Measurements from ENCODE around the gene MYH7B. TPM values are rescaled to one million over a fixed set of nuclear protein-coding genes. Genes with fewer than 3 reads are reported as not detected.
A peak's percentile ranks its signal among the peaks of the same experiment; 100 is the strongest.

Gene MYH7B
- total RNA-seq, 1 donor from 2014 or later = 19.3 TPM

- Histone ChIP-seq H3K4me1 (ENCODE audit: control insufficient read depth in 3 of 3, insufficient read depth in 3 of 3, low read length in 3 of 3) (peaks cover 51 to 67% (median 65%) of the 10 kb centered on the region in 3 donors), H3K27ac (ENCODE audit: low read depth, low read length) (peak overlapping the region; percentile 77), H3K9me3 (ENCODE audit: control insufficient read depth in 3 of 3, low read length in 3 of 3) (no peaks in the 10 kb centered on the region), H3K36me3 (ENCODE audit: control insufficient read depth in 3 of 3, insufficient read depth in 3 of 3, low read length in 3 of 3) (peaks cover 0 to 34% (median 0%) of the 10 kb centered on the region in 3 donors), H3K27me3 (ENCODE audit: control insufficient read depth in 3 of 3, insufficient read depth in 3 of 3, low read length in 3 of 3) (peaks cover 10 to 17% (median 11%) of the 10 kb centered on the region in 3 donors), H3K4me3 (ENCODE audit: low read length in 3 of 3) (peak overlapping the region in 2 of 3 donors; percentile 39 to 68), H3K9ac (ENCODE audit: low read depth in 1 of 3, low read length in 3 of 3) (peak overlapping the region in 2 of 3 donors; percentile 6 to 66)
These were observed 25.0 kb downstream of the MYH7B start for GRCh38 chr20:34980543-34981233.

- H3K4me3 ChIP-seq (ENCODE audit: low read length in 3 of 3) = peak overlapping the region in 2 of 3 donors; percentile 33 to 61
These were observed 26.8 kb downstream of the MYH7B start for GRCh38 chr20:34982270-34983088.

GRCh38 chr20:34983089-34983820 is 27.6 kb downstream of the MYH7B start:
- H3K27me3 ChIP-seq (ENCODE audit: control insufficient read depth in 3 of 3, insufficient read depth in 3 of 3, low read length in 3 of 3) = peaks cover 10 to 17% (median 11%) of the 10 kb centered on the region in 3 donors
- H3K9ac ChIP-seq (ENCODE audit: low read depth in 1 of 3, low read length in 3 of 3) = peak overlapping the region in 2 of 3 donors; percentile 11 to 62
- no peaks in the 10 kb centered on the region for H3K9me3 ChIP-seq (ENCODE audit: control insufficient read depth in 3 of 3, low read length in 3 of 3)
- H3K4me1 ChIP-seq (ENCODE audit: control insufficient read depth in 3 of 3, insufficient read depth in 3 of 3, low read length in 3 of 3) = peaks cover 46 to 78% (median 75%) of the 10 kb centered on the region in 3 donors
- peak overlapping the region; percentile 52 for H3K27ac ChIP-seq (ENCODE audit: low read depth, low read length)
- peak overlapping the region in 1 of 3 donors; percentile 29 for H3K4me3 ChIP-seq (ENCODE audit: low read length in 3 of 3)
- peaks cover 0 to 50% (median 2%) of the 10 kb centered on the region in 3 donors for H3K36me3 ChIP-seq (ENCODE audit: control insufficient read depth in 3 of 3, insufficient read depth in 3 of 3, low read length in 3 of 3)

More at GRCh38 chr20:34982270-34983088, 26.8 kb downstream of the MYH7B start:
- H3K36me3 ChIP-seq (ENCODE audit: control insufficient read depth in 3 of 3, insufficient read depth in 3 of 3, low read length in 3 of 3) = peaks cover 0 to 47% (median 0%) of the 10 kb centered on the region in 3 donors
- H3K27ac ChIP-seq (ENCODE audit: low read depth, low read length) = peak overlapping the region; percentile 52
- peaks cover 53 to 76% (median 72%) of the 10 kb centered on the region in 3 donors for H3K4me1 ChIP-seq (ENCODE audit: control insufficient read depth in 3 of 3, insufficient read depth in 3 of 3, low read length in 3 of 3)
- H3K9me3 ChIP-seq (ENCODE audit: control insufficient read depth in 3 of 3, low read length in 3 of 3) = no peaks in the 10 kb centered on the region
- peak overlapping the region in 2 of 3 donors; percentile 30 to 62 for H3K9ac ChIP-seq (ENCODE audit: low read depth in 1 of 3, low read length in 3 of 3)
- H3K27me3 ChIP-seq (ENCODE audit: control insufficient read depth in 3 of 3, insufficient read depth in 3 of 3, low read length in 3 of 3) = peaks cover 10 to 17% (median 11%) of the 10 kb centered on the region in 3 donors

- peak overlapping the region in 1 of 3 donors; percentile 35 for H3K4me3 ChIP-seq (ENCODE audit: low read length in 3 of 3)
- peak overlapping the region; percentile 25 for H3K27ac ChIP-seq (ENCODE audit: low read depth, low read length)
- peaks cover 0 to 49% (median 5%) of the 10 kb centered on the region in 3 donors for H3K36me3 ChIP-seq (ENCODE audit: control insufficient read depth in 3 of 3, insufficient read depth in 3 of 3, low read length in 3 of 3)
- H3K9ac ChIP-seq (ENCODE audit: low read depth in 1 of 3, low read length in 3 of 3) = peak overlapping the region in 1 of 3 donors; percentile 60
- peaks cover 38 to 80% (median 74%) of the 10 kb centered on the region in 3 donors for H3K4me1 ChIP-seq (ENCODE audit: control insufficient read depth in 3 of 3, insufficient read depth in 3 of 3, low read length in 3 of 3)
- peaks cover 10 to 17% (median 11%) of the 10 kb centered on the region in 3 donors for H3K27me3 ChIP-seq (ENCODE audit: control insufficient read depth in 3 of 3, insufficient read depth in 3 of 3, low read length in 3 of 3)
- H3K9me3 ChIP-seq (ENCODE audit: control insufficient read depth in 3 of 3, low read length in 3 of 3) = no peaks in the 10 kb centered on the region
These were observed 28.5 kb downstream of the MYH7B start for GRCh38 chr20:34983995-34984735.

- Histone ChIP-seq H3K36me3 (ENCODE audit: control insufficient read depth in 3 of 3, insufficient read depth in 3 of 3, low read length in 3 of 3) (peaks cover 4 to 51% (median 11%) of the 10 kb centered on the region in 3 donors), H3K9me3 (ENCODE audit: control insufficient read depth in 3 of 3, low read length in 3 of 3) (no peaks in the 10 kb centered on the region), H3K27me3 (ENCODE audit: control insufficient read depth in 3 of 3, insufficient read depth in 3 of 3, low read length in 3 of 3) (peaks cover 10 to 17% (median 11%) of the 10 kb centered on the region in 3 donors), H3K27ac (ENCODE audit: low read depth, low read length) (peak overlapping the region; percentile 25), H3K4me1 (ENCODE audit: control insufficient read depth in 3 of 3, insufficient read depth in 3 of 3, low read length in 3 of 3) (peaks cover 37 to 85% (median 78%) of the 10 kb centered on the region in 3 donors), H3K9ac (ENCODE audit: low read depth in 1 of 3, low read length in 3 of 3) (peak overlapping the region in 1 of 3 donors; percentile 74), H3K4me3 (ENCODE audit: low read length in 3 of 3) (no peak overlapping the region)
These were observed 29.1 kb downstream of the MYH7B start for GRCh38 chr20:34984756-34985261.

- H3K36me3 ChIP-seq (ENCODE audit: control insufficient read depth in 3 of 3, insufficient read depth in 3 of 3, low read length in 3 of 3) = peaks cover 7 to 53% (median 18%) of the 10 kb centered on the region in 3 donors
- H3K27me3 ChIP-seq (ENCODE audit: control insufficient read depth in 3 of 3, insufficient read depth in 3 of 3, low read length in 3 of 3) = peaks cover 10 to 17% (median 11%) of the 10 kb centered on the region in 3 donors
- no peaks in the 10 kb centered on the region for H3K9me3 ChIP-seq (ENCODE audit: control insufficient read depth in 3 of 3, low read length in 3 of 3)
- peak overlapping the region in 2 of 3 donors; percentile 43 to 74 for H3K9ac ChIP-seq (ENCODE audit: low read depth in 1 of 3, low read length in 3 of 3)
- H3K4me3 ChIP-seq (ENCODE audit: low read length in 3 of 3) = peak overlapping the region in 1 of 3 donors; percentile 45
- H3K27ac ChIP-seq (ENCODE audit: low read depth, low read length) = no peak overlapping the region
- H3K4me1 ChIP-seq (ENCODE audit: control insufficient read depth in 3 of 3, insufficient read depth in 3 of 3, low read length in 3 of 3) = peaks cover 37 to 85% (median 83%) of the 10 kb centered on the region in 3 donors
These were observed 30.0 kb downstream of the MYH7B start for GRCh38 chr20:34985461-34986310.

GRCh38 chr20:34986311-34987287 is 30.9 kb downstream of the MYH7B start:
- Histone ChIP-seq H3K9ac (ENCODE audit: low read depth in 1 of 3, low read length in 3 of 3) (peak overlapping the region; percentile 38 to 74 (median 43)), H3K4me1 (ENCODE audit: control insufficient read depth in 3 of 3, insufficient read depth in 3 of 3, low read length in 3 of 3) (peaks cover 30 to 82% (median 77%) of the 10 kb centered on the region in 3 donors), H3K27ac (ENCODE audit: low read depth, low read length) (no peak overlapping the region), H3K27me3 (ENCODE audit: control insufficient read depth in 3 of 3, insufficient read depth in 3 of 3, low read length in 3 of 3) (peaks cover 10 to 17% (median 11%) of the 10 kb centered on the region in 3 donors), H3K9me3 (ENCODE audit: control insufficient read depth in 3 of 3, low read length in 3 of 3) (no peaks in the 10 kb centered on the region), H3K36me3 (ENCODE audit: control insufficient read depth in 3 of 3, insufficient read depth in 3 of 3, low read length in 3 of 3) (peaks cover 8 to 61% (median 25%) of the 10 kb centered on the region in 3 donors), H3K4me3 (ENCODE audit: low read length in 3 of 3) (peak overlapping the region in 2 of 3 donors; percentile 27 to 45)

Measured in skeletal muscle tissue (tissue), 4 donors.